ENCODE results near the gene SV2B. TPM values are rescaled to one million over a fixed set of nuclear protein-coding genes. Genes with fewer than 3 reads are reported as not detected.

SV2B gene
- total and polyA plus RNA-seq, 9 of the 15 experiments (the other 6 are each of a cell fraction or from before 2014, with no cell fraction given): 0.01 to 0.25 (median 0.11) TPM

GRCh38 chr15:91228383-91228782 is 128.3 kb downstream of the SV2B start:
- Histone ChIP-seq H2AFZ (ENCODE audit: low read depth, low read length) (no peak overlapping the region), H4K20me1 (replicated peaks; ENCODE audit: control insufficient read depth, insufficient read depth, low read length) (no peaks in the 10 kb centered on the region), H3K36me3 (ENCODE audit: control insufficient read depth, insufficient read depth, low read length) (no peaks in the 10 kb centered on the region), H3K27me3 (ENCODE audit: control insufficient read depth in 2 of 2, insufficient read depth in 2 of 2, low read length in 2 of 2) (peaks cover 5 to 29% of the 10 kb centered on the region in 2 experiments; a peak in 4 of 5 replicates), H3K9me1 (ENCODE audit: control insufficient read depth, insufficient read depth, low read length) (no peaks in the 10 kb centered on the region), H3K4me2 (ENCODE audit: insufficient read depth, low read length) (no peak overlapping the region), H3K4me1 (replicated peaks in 1 of 2; ENCODE audit: control insufficient read depth in 2 of 2, insufficient read depth in 2 of 2, low read length in 2 of 2) (no peaks in the 10 kb centered on the region), H3K79me2 (ENCODE audit: control insufficient read depth, insufficient read depth, low read length) (no peaks in the 10 kb centered on the region), H3K9me3 (replicated peaks; ENCODE audit: control insufficient read depth, insufficient read depth, low read depth, low read length) (no peaks in the 10 kb centered on the region), H3K9ac (ENCODE audit: insufficient read depth in 1 of 2, low read depth in 2 of 2, low read length in 2 of 2) (no peak overlapping the region), H3K27ac (ENCODE audit: extremely low read depth, low read depth, low read length) (no peak overlapping the region), H3K4me3 (no peak overlapping the region)
- ATAC-seq (no peak), FAIRE-seq (no peak), DNase-seq (ENCODE audit: extremely low read depth in 1 of 4, low spot score in 3 of 4) (no peak)
- TF ChIP-seq RUNX1 (IDR thresholded peaks at IDR 0.05; ENCODE audit: low read depth) (no peak), TRIM28 (IDR thresholded peaks at IDR 0.05) (no peak), RERE (CRISPR knock-in tag; IDR thresholded peaks at IDR 0.05; ENCODE audit: borderline replicate concordance) (no peak), NFE2 (IDR thresholded peaks at IDR 0.05; ENCODE audit: low read depth) (no peak), FOSL1 (tag; conservative IDR thresholded peaks at IDR 0.05) (no peak), TFE3 (CRISPR knock-in tag; IDR thresholded peaks at IDR 0.05) (no peak), FOXJ3 (CRISPR knock-in tag; IDR thresholded peaks at IDR 0.05) (no peak), NONO (IDR thresholded peaks at IDR 0.05; ENCODE audit: low read depth in 2 of 2, low read length in 1 of 2) (no peak), HMGN3 (IDR thresholded peaks at IDR 0.05; ENCODE audit: borderline replicate concordance, extremely low read depth, insufficient read length, low read depth, low read length) (no peak), TGIF2 (CRISPR knock-in tag; IDR thresholded peaks at IDR 0.05) (no peak)
- TF ChIP-seq, protein P1, sequence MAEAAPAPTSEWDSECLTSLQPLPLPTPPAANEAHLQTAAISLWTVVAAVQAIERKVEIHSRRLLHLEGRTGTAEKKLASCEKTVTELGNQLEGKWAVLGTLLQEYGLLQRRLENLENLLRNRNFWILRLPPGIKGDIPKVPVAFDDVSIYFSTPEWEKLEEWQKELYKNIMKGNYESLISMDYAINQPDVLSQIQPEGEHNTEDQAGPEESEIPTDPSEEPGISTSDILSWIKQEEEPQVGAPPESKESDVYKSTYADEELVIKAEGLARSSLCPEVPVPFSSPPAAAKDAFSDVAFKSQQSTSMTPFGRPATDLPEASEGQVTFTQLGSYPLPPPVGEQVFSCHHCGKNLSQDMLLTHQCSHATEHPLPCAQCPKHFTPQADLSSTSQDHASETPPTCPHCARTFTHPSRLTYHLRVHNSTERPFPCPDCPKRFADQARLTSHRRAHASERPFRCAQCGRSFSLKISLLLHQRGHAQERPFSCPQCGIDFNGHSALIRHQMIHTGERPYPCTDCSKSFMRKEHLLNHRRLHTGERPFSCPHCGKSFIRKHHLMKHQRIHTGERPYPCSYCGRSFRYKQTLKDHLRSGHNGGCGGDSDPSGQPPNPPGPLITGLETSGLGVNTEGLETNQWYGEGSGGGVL (CRISPR knock-in tag; IDR thresholded peaks at IDR 0.05): no peak
- TF ChIP-seq, protein P2, sequence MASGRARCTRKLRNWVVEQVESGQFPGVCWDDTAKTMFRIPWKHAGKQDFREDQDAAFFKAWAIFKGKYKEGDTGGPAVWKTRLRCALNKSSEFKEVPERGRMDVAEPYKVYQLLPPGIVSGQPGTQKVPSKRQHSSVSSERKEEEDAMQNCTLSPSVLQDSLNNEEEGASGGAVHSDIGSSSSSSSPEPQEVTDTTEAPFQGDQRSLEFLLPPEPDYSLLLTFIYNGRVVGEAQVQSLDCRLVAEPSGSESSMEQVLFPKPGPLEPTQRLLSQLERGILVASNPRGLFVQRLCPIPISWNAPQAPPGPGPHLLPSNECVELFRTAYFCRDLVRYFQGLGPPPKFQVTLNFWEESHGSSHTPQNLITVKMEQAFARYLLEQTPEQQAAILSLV (tag; IDR thresholded peaks at IDR 0.05): no peak
- ChIA-PET POLR2A (no interaction called here), CTCF (ENCODE audit: low intra/inter-chr PET ratio) (no interaction called here)
- intact Hi-C loops (cut with micrococcal nuclease) (loop anchor here (5.0 to 10.0 kb wide), 2 partner anchors 44 to 294 kb away; partner anchors contain the start of genes HDDC3 and UNC45A), in situ Hi-C loops (cut with MboI) (loop anchor here (5.0 to 25.0 kb wide), 2 partner anchors 171 to 916 kb away; no protein-coding TSS in a partner anchor)
- 0% methylated on average over 3 of the region's 3 CpGs for WGBS (ENCODE audit: insufficient coverage, low coverage, missing lambda C conversion rate)
- BruUV-seq (replicated peaks): no TSS peak

Data from K562 (cell line).